ENCODE results near the gene REV1. TPM values are rescaled to one million over a fixed set of nuclear protein-coding genes. Genes with fewer than 3 reads are reported as not detected.

REV1 gene
- total RNA-seq = 10 to 100 TPM; 29.7 to 37.4 TPM

DNA sequence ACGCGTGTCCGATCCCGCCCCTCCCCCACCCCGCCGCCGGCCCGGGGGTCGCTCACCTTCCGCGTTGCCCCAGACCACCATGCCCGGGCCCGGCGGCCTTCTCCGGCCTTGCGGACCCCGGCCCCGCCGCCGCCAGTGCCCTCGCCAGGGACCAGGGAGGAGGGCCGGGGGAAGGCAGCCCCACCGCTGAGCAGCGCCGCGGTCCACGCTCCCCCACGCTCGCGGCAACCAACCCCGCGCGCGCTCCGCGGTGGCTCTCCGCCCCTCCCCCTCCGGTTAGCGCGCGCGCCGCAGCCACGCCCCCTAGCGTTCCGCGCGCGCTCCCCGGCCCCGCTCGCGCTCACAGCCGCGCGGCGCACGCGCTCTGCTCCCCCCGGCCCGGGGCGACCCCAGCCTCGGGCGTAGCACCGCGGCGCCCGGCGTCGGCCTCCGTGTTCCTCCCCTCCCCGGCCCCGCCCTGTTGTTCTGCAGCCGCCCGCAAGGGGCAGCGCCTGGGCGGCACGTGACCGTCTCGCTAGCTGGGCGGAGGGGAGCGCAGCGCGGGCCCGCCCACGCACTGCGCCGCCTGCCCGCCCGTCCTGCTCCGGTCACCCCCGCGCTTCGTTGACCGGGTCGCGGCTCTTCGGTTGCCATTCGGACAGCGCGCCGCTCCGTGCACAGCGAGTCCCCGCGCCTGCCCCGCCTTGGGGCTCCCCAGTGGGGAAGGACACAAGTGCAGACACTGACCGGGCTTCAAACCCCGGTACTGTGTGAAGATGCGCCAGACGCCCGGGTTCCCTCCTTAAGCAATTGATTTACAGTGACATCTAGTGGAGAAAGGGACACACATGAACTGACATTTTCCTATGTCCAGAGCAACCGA, at the start of gene REV1:
Gene REV1, minus strand, starts transcription at position 257 of the 862 bp plus-strand sequence. CDS start 25,042 bp downstream, outside the sequence.
- Histone ChIP-seq H3K36me3 (no peaks in the 10 kb centered on the region), H3K4me3 (peak within 1 kb of the TSS; percentile 89), H3K4me1 (no peaks in the 10 kb centered on the region), H3K9me3 (no peaks in the 10 kb centered on the region), H3K9ac (ENCODE audit: low read depth in 2 of 2, low read length in 2 of 2) (peak within 1 kb of the TSS; percentile 94 to 96), H3K27me3 (no peaks in the 10 kb centered on the region), H3K27ac (peak within 1 kb of the TSS; percentile 92)
- intact Hi-C loops (cut with DNase I) = loop anchor here (5.0 to 10.0 kb wide), 2 partner anchors 153 to 335 kb away; partner anchors contain the start of genes EIF5B, LIPT1, TSGA10 and TXNDC9
- peak; percentile 93 for DNase-seq
- TF ChIP-seq, protein P1, sequence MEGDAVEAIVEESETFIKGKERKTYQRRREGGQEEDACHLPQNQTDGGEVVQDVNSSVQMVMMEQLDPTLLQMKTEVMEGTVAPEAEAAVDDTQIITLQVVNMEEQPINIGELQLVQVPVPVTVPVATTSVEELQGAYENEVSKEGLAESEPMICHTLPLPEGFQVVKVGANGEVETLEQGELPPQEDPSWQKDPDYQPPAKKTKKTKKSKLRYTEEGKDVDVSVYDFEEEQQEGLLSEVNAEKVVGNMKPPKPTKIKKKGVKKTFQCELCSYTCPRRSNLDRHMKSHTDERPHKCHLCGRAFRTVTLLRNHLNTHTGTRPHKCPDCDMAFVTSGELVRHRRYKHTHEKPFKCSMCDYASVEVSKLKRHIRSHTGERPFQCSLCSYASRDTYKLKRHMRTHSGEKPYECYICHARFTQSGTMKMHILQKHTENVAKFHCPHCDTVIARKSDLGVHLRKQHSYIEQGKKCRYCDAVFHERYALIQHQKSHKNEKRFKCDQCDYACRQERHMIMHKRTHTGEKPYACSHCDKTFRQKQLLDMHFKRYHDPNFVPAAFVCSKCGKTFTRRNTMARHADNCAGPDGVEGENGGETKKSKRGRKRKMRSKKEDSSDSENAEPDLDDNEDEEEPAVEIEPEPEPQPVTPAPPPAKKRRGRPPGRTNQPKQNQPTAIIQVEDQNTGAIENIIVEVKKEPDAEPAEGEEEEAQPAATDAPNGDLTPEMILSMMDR (IDR thresholded peaks at IDR 0.05) = peak; percentile 67

DNA sequence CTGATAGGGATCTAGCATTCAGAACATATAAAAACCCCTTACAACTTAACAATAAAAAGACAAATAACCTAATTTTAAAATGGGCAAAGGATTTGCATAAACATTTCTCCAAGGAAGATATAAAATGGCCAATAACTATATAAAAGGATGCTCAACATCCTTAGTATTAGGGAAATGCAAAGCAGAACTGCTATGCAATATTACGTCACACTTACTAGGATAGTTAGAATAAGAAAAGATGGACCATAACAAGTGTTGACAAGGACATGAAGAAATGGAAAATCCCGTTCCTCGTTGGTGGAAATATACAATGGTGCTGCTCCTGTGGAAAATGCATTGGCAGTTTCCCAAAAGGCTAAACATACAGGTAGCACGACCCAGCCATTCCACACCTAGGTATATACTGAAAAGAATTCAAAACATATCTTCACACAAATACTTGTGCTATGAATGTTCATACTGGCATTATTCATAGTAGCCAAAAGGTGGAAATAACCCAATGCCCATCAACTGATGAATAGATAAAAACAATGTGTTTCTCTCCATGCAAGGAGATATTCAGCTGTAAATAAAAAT, 48.2 kb upstream of the REV1 start:
- peaks cover 4% of the 10 kb centered on the region for H3K27me3 ChIP-seq
- TF ChIP-seq, protein P1 (IDR thresholded peaks at IDR 0.05) = no peak
- DNase-seq = no peak
- no peak overlapping the region for H3K4me3 ChIP-seq
- H3K27ac ChIP-seq = no peak overlapping the region
- no peaks in the 10 kb centered on the region for H3K36me3 ChIP-seq
- no peaks in the 10 kb centered on the region for H3K9me3 ChIP-seq
- H3K4me1 ChIP-seq = no peaks in the 10 kb centered on the region
- intact Hi-C loops (cut with DNase I) = no loop called here
- H3K9ac ChIP-seq (ENCODE audit: low read depth in 2 of 2, low read length in 2 of 2) = no peak overlapping the region

DNA sequence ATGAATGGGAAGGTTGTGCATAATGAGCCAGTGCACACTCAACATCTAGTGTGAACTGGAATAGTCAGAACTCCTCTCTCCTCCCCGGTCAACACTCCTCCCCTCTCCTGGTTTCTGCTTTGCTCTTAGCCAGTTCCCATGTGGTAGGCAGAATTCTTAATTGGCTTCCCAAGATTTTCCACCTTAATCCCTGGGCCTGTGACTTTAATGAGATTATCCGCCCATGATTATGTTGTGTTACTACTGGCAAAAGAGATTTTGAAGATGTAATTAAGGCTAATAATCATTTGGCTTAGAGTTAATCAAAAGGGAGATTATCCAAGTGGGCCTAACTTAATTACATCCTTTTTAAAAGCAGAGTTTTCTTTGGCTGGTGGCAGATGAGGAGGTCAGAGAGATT, 34.2 kb upstream of the REV1 start:
- Histone ChIP-seq H3K9me3 (no peaks in the 10 kb centered on the region), H3K4me3 (no peak overlapping the region), H3K27ac (no peak overlapping the region), H3K27me3 (no peaks in the 10 kb centered on the region), H3K9ac (ENCODE audit: low read depth in 2 of 2, low read length in 2 of 2) (no peak overlapping the region), H3K36me3 (no peaks in the 10 kb centered on the region), H3K4me1 (no peaks in the 10 kb centered on the region)
- TF ChIP-seq, protein P1 (IDR thresholded peaks at IDR 0.05) = no peak
- no peak for DNase-seq
- intact Hi-C loops (cut with DNase I) = no loop called here

DNA sequence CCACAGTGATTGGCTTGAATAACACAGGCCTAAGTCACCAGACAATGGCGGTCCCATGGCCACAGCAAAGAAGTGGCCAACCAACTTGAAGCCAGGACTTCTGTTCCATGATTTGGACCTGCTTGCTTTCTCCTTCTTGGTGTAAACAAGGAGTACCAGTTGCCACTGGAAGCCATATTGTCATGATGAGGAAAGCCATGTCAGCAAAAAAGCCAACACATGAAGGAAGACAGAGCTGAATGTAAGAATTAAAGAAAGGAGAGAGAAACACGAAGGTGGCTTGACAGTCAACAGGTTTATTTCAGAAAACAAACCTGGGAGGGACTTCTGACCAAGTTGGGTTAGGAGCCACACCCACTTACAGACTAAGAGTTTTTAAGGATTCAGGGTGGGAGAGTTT, 32.3 kb upstream of the REV1 start:
- TF ChIP-seq, protein P1 (IDR thresholded peaks at IDR 0.05) = no peak
- H3K9ac ChIP-seq (ENCODE audit: low read depth in 2 of 2, low read length in 2 of 2) = no peak overlapping the region
- no peak overlapping the region for H3K4me3 ChIP-seq
- H3K27ac ChIP-seq = no peak overlapping the region
- H3K27me3 ChIP-seq = no peaks in the 10 kb centered on the region
- H3K36me3 ChIP-seq = no peaks in the 10 kb centered on the region
- DNase-seq = no peak
- no peaks in the 10 kb centered on the region for H3K9me3 ChIP-seq
- H3K4me1 ChIP-seq = no peaks in the 10 kb centered on the region
- intact Hi-C loops (cut with DNase I) = no loop called here

DNA sequence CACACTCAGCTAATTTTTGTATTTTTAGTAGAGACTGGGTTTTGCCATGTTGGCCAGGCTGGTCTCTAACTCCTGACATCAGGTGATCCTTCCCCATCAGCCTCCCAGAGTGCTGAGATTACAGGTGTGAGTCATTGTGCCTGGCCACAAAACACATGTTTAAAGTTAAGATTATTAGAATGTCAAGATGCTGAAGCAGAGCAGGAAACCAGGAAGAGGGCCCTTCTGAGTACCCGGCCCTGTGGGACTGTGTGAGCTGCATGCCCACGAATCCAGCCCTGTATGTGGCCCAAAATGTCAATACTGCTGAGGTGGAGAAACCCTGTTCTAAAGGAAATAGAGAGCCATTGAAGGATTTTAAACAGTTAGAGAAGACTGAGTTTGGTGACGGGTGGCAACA, 31.0 kb upstream of the REV1 start:
- Histone ChIP-seq H3K27me3 (no peaks in the 10 kb centered on the region), H3K36me3 (no peaks in the 10 kb centered on the region), H3K27ac (no peak overlapping the region), H3K9ac (ENCODE audit: low read depth in 2 of 2, low read length in 2 of 2) (no peak overlapping the region), H3K4me1 (no peaks in the 10 kb centered on the region), H3K9me3 (no peaks in the 10 kb centered on the region), H3K4me3 (no peak overlapping the region)
- TF ChIP-seq, protein P1 (IDR thresholded peaks at IDR 0.05) = no peak
- no peak for DNase-seq
- intact Hi-C loops (cut with DNase I) = no loop called here
